HG03060 (cell line): ENCODE results near the gene EVA1C.
"Not testable (repeated sequence)": the region's sequence is repeated elsewhere in the genome, so short reads cannot be mapped to it uniquely, and the experiment has no call there.

Source experiments
- ATAC-seq: cut with Tn5 transposase; IDR thresholded peaks from one replicate; pipeline ENCODE4 v1.9.1; 2021; ENCODE audit warnings: low read depth, moderate number of reproducible peaks; ENCODE audit not compliant: unreplicated experiment

The EVA1C gene

DNA sequence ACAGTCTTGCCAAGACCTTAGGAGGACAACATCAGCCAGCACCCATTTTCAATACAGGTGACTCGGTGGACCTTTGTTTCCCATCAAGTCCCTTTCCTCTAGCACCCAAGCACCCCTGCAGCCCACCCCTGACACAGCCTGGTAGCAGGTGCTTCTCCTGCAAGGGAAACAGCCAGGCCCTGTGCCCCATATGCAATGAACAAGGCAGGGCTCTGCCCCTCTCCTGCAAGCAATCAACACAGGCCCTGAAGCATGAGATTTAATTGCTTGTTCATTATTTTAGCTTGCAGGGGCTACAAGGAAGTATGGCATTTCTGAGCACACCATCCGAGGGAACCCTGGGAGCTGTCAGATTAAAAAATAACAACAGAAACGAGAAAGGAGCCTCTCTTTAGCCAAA lies 137.4 kb downstream of the EVA1C start:
- ATAC-seq = no peak

DNA sequence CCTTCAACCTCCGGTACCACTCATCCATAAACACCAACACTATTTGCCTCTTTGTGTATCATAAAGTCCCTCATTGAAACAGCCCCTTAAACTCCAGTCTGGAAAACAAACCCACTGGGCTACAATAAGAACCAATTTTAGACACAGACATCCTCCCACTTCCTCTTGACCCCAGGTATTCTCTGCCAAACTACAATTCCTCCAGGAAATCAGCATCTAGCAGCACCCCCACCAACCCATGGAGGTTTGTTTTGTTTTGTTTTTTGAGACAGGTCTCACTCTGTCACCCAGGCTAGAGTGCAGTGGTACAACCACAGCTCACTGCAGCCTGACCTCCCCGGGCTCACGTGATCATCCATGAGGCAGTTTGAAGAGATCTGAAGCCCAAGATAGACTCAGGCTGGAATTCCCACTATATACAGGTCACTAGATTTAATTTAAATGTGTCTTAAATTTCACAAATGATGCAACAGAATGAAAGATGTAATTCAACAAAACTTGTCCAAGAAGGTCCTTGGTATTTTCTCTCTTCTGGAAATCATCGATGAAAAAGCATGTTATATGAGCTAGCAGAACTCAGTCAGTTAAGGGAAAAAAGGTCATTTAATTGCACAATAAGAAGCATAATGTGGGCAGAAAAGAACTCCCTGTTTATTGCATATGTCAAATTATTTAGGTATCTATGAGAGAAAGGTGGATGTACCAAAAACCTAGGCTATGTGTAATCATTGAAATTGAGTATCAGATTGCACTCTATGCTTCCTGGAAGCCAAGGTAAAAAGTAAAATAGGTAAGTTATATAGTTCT lies 142.5 kb downstream of the EVA1C start:
- no peak for ATAC-seq

DNA sequence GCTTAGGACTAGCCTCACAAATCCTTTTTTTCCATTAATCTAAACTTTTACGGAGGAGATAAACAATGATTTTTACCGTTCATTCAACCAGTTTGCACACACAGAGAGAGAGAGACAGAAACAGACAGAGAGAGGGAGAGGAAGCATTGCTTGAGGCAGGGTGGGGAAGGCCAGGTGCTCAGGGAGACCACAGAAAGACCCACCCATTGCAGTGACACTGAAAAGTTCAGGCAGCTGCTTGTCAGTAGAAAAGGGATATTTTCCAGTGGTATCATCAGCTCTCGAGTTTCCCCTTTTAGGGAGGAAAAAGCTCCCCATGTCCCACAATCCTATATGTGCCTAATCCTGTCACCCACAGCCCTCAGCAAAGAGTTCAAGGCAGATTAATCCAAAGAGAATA lies 145.6 kb downstream of the EVA1C start:
- ATAC-seq = no peak

DNA sequence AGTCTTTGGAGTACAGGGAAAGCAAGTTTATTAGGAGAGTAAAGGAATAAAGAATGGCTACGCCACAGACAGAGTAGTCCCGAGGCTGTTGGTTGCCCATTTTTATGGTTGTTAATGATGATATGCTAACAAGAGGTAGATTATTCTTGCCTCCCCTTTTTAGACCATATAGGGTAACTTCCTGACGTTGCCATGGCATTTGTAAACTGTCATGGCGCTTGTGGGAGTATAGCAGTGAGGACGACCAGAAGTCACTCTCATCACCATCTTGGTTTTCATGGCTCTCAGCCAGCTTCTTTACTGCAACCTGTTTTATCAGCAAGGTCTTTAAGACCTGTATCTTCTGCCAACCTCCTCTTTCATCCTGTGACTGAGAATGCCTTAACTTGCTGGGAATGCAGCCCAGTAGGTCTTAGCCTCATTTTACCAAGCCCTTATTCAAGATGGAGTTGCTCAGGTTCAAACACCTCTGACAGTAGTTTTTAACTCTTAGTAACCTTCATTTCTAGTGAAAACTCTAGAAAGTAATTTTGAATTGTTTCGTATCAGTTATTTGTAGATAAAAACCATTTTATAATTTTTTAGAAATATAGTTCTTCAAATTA lies 146.6 kb downstream of the EVA1C start:
- ATAC-seq = no peak

DNA sequence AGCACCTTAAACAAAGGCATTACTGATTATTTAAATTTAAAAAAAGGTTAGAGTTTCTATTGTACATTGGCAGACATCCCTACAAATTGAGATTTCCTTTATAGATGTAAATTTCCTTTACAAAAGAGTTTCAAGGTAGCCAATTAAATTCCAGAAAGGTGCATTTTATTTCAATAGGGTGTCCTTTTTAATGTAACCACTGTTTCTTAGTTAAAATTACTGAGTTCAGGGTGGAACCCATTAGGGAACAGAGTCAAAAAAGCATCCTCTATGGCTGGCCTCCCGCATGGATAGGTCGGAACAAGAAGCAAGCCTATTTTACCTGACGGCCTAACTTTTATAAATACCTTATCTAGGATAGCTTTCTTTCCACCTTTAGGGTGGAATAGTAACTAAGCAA lies 148.4 kb downstream of the EVA1C start:
- ATAC-seq = no peak

DNA sequence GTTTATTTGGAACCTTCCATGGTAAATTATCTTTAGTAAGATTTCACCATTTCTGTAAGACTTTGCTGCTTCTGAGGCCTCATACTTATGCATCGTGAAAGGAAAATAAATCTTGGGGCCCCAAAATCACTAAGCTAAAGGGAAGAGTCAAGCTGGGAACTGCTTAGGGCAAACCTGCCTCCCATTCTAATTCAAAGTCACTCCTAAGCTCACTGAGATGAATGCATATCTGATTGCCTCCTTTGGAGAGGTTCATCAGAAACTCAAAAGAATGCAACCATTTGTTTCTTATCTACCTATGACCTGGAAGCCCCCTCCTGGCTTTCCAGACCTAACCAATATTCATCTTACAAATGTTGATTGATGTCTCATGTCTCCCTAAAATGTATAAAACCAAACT lies 149.0 kb downstream of the EVA1C start:
- ATAC-seq = not testable (repeated sequence)

DNA sequence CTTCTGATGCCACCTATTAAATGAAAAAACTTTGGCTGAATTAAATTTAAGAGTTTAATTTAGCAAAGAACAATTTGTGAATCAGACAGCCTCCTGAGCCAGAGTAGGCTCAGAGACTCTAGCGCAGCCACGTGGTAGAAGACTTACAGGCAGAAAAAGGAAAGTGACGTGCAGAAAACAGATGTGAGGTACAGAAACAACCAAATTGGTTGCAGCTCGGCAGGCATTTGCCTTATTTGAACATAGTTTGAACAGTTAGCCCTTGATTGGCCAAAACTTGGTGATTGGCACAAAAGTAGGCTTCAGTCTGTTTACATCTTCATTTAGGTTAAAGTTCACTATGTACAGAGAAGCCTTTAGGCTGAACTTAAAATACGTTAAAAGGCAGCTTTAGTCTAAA lies 149.9 kb downstream of the EVA1C start:
- ATAC-seq = no peak

DNA sequence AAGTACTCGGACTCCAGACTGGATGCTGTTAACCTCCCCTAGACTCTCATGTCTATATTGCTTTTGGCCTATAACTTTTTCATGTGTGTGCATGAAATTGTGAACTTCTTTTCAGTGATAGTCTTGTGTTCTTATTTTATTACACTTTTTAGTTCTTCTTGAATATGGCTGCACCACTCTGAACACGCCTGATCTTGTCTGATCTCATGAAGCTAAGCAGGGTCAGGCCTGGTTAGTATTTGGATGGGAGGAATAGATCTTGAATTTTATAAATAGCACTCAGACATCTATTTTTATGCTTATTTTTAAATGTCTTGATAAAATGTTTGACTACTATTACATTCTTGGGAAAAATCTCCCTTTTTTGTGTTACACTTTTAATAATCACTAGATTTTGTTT lies 150.4 kb downstream of the EVA1C start:
- ATAC-seq = no peak
